HG02938 (cell line): ENCODE results near the gene BRI3.
"Not testable (repeated sequence)": the region's sequence is repeated elsewhere in the genome, so short reads cannot be mapped to it uniquely, and the experiment has no call there.

Source experiments
- ATAC-seq: cut with Tn5 transposase; IDR thresholded peaks from one replicate; pipeline ENCODE4 v1.9.1; 2021; ENCODE audit warnings: mild to moderate bottlenecking, moderate library complexity; ENCODE audit not compliant: unreplicated experiment

Gene BRI3

GRCh38 chr7:98303906-98304305, 22.4 kb downstream of the BRI3 start:
- ATAC-seq = no peak

- ATAC-seq = no peak
Observed at GRCh38 chr7:98305951-98306535, 24.6 kb downstream of the BRI3 start.

GRCh38 chr7:98307971-98308466, 26.5 kb downstream of the BRI3 start:
- ATAC-seq = no peak

GRCh38 chr7:98309566-98309965, 28.1 kb downstream of the BRI3 start:
- ATAC-seq = no peak

GRCh38 chr7:98312201-98312600, 30.7 kb downstream of the BRI3 start:
- ATAC-seq = no peak

GRCh38 chr7:98314469-98314868, 33.0 kb downstream of the BRI3 start:
- no peak for ATAC-seq

- ATAC-seq = peak; percentile 72
Observed at GRCh38 chr7:98315318-98315993, 34.0 kb downstream of the BRI3 start.

- not testable (repeated sequence) for ATAC-seq
Observed at GRCh38 chr7:98315994-98316527, 34.6 kb downstream of the BRI3 start.

GRCh38 chr7:98317366-98318040, 36.0 kb downstream of the BRI3 start:
- ATAC-seq = no peak

GRCh38 chr7:98319176-98319575, 37.7 kb downstream of the BRI3 start:
- no peak for ATAC-seq

- no peak for ATAC-seq
Observed at GRCh38 chr7:98321301-98321700, 39.8 kb downstream of the BRI3 start.

- no peak for ATAC-seq
Observed at GRCh38 chr7:98322331-98323270, 41.1 kb downstream of the BRI3 start.

GRCh38 chr7:98323597-98324322, 42.3 kb downstream of the BRI3 start:
- no peak for ATAC-seq

GRCh38 chr7:98324782-98325181, 43.3 kb downstream of the BRI3 start:
- ATAC-seq = no peak

GRCh38 chr7:98329100-98329790, 47.8 kb downstream of the BRI3 start:
- no peak for ATAC-seq

GRCh38 chr7:98329791-98330373, 48.4 kb downstream of the BRI3 start:
- ATAC-seq = no peak

- no peak for ATAC-seq
Observed at GRCh38 chr7:98330926-98331529, 49.5 kb downstream of the BRI3 start.

GRCh38 chr7:98334081-98334480, 52.6 kb downstream of the BRI3 start:
- ATAC-seq = no peak
